Kidney capillary endothelial cell (primary cell): ENCODE measurements around the gene KCNMA1.

Source experiments
- DNase-seq: peaks from one replicate; pipeline ENCODE4 v3.0.0-alpha.2; 2018; ENCODE audit warnings: low spot score

The KCNMA1 gene

GRCh38 chr10:77556990-77557601 lies 80.5 kb downstream of the KCNMA1 start:
- no peak for DNase-seq

GRCh38 chr10:77555591-77556212 lies 81.9 kb downstream of the KCNMA1 start:
- no peak for DNase-seq

DNA sequence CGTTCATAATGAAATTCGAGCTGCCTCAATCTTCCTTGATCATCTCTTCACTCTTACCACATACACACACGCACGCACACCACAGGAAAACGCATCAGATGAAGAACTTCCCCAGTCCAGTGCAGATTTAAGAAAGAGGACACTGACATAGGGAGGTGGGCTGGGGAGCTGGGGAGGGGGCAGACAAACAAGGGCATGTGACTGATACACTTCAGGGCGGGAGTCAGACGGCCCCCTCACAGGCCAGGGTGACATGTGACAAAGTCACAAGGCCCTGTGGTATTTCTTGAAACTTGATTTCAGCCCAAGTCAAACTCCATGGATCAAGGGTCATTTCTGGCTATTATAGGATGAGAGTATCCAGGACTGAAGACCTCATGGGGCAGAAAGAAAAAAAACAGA lies 82.6 kb downstream of the KCNMA1 start:
- no peak for DNase-seq

GRCh38 chr10:77553966-77554365 lies 83.6 kb downstream of the KCNMA1 start:
- no peak for DNase-seq

DNA sequence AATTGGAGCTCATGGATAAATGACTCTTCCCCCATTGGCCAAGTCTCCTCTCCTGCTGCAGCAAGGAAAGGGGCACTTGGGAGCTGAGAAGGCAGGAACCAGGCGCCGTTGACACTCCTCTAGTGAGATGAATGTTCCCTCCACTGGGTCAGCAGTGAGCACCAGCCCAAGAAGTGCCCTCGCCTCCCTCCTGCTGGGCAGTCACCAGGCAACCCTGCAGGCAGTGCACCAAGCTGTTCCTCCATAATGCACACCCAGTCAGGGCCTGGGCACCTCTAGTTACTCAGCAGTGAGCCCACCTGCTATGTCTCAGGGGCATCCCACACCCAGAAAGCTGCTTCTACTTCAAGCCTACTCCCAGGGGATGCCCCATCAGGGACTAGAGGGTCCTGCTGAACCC lies 84.3 kb downstream of the KCNMA1 start:
- no peak for DNase-seq

- no peak for DNase-seq
Measured at GRCh38 chr10:77552252-77552651, 85.4 kb downstream of the KCNMA1 start.

DNA sequence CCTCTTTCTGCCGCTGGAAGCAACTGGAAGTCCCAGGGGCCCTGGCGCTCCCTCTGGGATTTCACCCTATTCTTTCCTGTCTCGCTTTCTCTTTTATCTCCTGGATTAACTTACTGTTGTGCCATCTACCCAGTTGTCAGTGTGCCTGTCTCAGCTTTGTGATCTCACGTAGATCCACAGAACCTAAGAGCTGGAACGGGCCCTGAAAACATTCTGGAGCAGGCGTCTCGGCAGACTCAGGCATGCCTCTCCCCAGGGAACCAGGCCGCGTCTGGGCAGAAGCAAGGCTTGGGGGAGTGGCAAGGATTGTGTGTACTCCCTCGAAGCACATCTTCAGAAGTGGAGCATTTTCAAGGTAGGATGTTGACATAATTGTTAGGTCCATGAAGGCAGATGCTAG lies 87.2 kb downstream of the KCNMA1 start:
- no peak for DNase-seq

DNA sequence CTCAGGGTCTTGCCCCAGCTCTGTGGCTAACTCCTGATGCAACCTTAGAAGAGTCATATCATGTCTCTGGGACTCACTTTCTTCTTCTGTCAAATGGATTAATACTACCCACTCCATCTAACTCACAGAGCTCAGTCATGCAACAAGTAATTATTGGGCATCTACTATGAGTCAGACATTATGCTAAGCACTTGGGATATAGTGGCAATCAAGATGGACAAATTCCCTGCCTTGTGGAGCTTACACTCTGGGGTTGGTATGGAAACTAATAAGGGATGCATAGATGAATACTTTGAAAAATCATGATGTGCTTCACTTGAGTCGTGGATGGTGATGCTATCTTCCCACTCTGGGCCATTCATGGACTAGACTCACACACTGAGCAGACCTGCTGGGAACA lies 88.9 kb downstream of the KCNMA1 start:
- DNase-seq: no peak

- no peak for DNase-seq
Measured at GRCh38 chr10:77548157-77548556, 89.5 kb downstream of the KCNMA1 start.

DNA sequence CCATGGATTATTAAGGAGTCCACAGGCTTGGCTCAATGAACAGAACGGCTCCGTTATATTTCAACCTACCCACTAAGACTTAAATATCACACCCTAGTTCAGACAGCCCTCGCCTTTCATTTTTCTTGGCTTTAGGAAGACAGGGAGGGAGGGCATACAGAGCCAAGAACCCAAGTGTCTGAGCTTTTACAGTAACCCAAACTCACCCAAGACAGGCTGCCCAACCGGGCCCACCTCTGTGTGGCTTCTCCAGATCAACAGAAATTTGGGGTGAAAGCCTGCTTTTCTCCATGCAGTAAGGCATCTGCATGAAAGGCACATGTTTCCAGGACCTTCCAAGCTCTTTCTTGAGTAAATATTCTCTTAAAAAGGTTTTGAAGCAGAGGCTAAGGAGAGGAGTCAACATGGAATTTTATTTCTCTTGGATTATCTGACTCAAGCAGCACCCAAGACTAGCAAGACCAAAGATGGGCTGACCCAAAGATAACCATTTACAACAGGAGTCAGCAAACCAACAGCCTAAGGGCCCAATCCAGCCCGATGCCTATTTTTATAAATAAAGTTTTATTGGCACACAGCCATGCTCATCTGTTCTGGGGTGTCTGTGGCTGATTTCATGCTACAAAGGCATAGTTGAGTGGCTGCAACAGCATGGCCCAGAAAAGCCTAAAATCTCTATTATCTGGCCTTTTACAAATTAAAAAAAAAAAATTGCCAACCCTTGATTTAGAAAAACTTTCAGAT lies 90.1 kb downstream of the KCNMA1 start:
- DNase-seq: no peak

GRCh38 chr10:77546042-77546441 lies 91.6 kb downstream of the KCNMA1 start:
- DNase-seq: no peak

GRCh38 chr10:77545585-77545984 lies 92.0 kb downstream of the KCNMA1 start:
- no peak for DNase-seq

DNA sequence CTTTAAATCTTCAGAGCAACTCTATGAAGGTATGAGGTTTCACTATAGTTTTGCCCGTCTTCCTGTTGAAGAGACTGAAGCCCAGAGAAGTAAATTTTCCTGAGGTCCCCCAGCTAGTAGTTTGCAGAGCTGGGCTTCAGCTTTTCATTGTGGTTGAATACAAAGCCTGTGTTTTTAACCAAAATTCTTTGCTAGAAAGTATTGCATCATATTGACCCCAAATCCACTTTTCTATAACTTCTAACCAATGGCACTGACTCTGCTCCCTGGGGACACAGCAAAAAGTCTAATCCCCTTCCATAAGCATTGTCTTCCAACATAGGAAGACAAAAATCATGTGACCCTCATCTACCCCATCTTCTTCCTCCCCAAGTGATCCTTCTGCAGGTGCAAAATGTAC lies 93.0 kb downstream of the KCNMA1 start:
- no peak for DNase-seq

GRCh38 chr10:77542710-77543259 lies 94.8 kb downstream of the KCNMA1 start:
- no peak for DNase-seq

DNA sequence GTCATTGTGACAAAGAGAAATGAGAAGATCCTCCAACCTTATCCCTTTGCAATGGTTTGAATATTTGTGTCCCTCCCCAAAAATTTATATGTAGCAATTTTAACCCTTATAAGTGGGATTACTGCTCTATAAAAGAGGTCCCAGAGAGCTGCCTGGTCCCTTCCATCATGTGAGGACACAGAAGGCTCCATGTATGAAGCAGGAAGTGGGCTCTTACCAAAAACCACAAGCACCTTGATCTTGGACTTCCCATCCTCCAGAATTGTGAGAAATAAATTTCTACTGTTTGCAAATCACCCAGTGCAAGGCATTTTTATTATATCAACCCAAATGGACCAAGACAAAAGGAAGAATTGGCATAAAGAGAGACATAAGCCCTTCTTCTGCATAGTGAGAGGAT lies 95.7 kb downstream of the KCNMA1 start:
- no peak for DNase-seq

- no peak for DNase-seq
Measured at GRCh38 chr10:77541247-77541646, 96.4 kb downstream of the KCNMA1 start.

DNA sequence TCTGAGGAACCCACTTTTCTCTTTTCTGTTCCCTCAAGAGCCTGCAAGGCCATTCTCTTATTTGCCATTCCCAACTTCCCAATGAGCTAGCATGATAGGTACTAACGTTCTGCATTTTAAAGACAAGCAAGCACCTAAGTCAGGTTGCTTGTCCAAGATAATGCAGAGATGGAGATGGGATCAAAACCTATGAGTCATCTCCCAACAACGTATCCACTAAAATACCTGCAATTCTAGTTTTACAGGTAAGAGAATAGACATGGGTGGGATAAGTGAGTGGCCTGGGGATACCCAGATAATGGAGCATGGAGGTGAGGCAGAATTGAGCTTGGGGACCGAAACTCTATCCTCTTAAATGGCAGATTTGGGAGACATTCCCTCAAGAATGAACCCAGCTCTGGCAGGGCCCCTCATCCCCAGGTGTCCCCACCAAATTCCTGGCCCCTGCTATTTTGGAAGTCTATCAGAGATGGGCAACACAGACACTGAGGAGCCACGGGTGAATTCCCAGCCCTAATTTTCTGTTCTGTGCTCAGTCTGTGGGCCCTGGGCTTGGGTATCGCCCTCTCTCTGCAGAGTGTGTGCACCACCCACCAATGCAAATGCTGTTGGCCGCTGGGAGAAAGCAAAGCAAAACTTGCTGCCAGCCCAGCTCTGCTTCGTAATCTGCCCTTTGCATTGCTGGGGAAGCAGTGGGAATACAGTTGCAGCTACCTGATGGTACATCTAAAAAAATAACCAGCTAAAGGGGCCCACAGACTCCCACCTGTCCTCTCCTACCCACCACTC lies 98.3 kb downstream of the KCNMA1 start:
- DNase-seq: no peak

GRCh38 chr10:77537720-77538373 lies 99.8 kb downstream of the KCNMA1 start:
- DNase-seq: no peak

DNA sequence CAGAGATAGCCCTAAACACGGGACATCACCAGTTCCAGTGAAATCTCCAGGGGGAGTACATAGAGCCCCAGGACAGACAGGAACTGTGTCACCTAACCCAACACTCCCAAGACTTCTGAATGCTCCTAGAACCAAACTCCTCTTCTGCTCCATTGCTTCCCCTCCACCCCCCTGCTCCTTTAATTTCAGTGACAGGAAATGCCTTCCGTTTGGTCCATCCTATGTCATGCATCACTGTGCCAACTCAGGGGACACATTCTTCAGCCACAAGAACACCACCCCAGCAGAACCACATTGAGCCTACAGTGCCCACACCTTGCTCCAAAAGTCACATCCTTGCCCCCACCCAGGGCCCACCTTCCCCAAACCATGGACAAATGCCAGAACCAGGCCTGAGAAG lies 100.5 kb downstream of the KCNMA1 start:
- no peak for DNase-seq

GRCh38 chr10:77533887-77534278 lies 103.7 kb downstream of the KCNMA1 start:
- DNase-seq: no peak

DNA sequence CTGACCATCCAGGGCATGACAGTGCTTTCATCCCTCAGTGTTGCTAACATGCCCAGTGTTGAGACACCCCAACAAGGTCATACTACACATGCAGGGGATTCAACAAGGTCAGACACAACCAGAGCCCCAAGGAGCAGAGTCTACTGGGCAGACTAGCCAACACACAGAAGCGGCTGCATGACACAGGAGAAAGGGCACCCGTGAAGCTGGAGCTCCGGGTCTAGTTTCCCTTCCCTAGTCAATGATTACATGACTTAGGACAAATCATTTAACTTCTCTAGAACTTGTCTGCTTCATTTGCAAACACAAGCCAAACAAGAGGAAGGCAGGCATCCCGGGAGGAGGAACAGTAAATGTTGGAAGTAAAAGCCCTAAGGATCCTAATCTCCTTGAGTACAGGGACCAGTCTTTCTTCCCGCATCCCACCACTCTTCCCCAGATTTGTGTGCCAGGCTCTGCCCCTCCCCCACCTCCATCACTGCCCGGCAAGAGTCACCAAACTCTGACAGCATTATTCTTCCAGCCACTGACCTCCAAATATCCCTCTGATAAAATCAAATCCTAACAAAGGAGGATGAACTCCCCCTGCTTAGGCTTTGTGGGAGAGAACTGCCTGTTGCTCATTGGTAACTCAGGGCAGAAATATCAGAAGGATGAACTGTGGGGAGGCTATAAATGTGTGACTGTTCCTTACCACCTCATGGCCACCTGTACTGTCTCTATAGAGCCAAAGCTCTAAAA lies 104.3 kb downstream of the KCNMA1 start:
- no peak for DNase-seq
